GM21515 (cell line): ENCODE measurements around the gene PCBP3.
A peak's percentile ranks its signal among the peaks of the same experiment; 100 is the strongest.
"Not testable (repeated sequence)": the region's sequence is repeated elsewhere in the genome, so short reads cannot be mapped to it uniquely, and the experiment has no call there.

ENCODE experiments used
- ATAC-seq: cut with Tn5 transposase; IDR thresholded peaks from one replicate; pipeline ENCODE4 v1.9.1; 2021; ENCODE audit not compliant: unreplicated experiment

PCBP3 gene

GRCh38 chr21:45643021-45643980, at the start of gene PCBP3:
Gene PCBP3, plus strand, starts transcription at chr21:45643725. Its CDS starts 206,361 bp downstream, at chr21:45850086.
- ATAC-seq: peak; percentile 61

- ATAC-seq: no peak
Measured at GRCh38 chr21:45594721-45595489, 48.6 kb upstream of the PCBP3 start.

- ATAC-seq: no peak
Measured at GRCh38 chr21:45595574-45596295, 47.8 kb upstream of the PCBP3 start.

- ATAC-seq: no peak
Measured at GRCh38 chr21:45596704-45597318, 46.7 kb upstream of the PCBP3 start.

GRCh38 chr21:45598109-45598508, 45.4 kb upstream of the PCBP3 start:
- ATAC-seq: no peak

GRCh38 chr21:45598666-45599065, 44.9 kb upstream of the PCBP3 start:
- no peak for ATAC-seq

- no peak for ATAC-seq
Measured at GRCh38 chr21:45599146-45599581, 44.4 kb upstream of the PCBP3 start.

GRCh38 chr21:45600248-45600647, 43.3 kb upstream of the PCBP3 start:
- no peak for ATAC-seq

- no peak for ATAC-seq
Measured at GRCh38 chr21:45601551-45601950, 42.0 kb upstream of the PCBP3 start.

- ATAC-seq: no peak
Measured at GRCh38 chr21:45602106-45602505, 41.4 kb upstream of the PCBP3 start.

GRCh38 chr21:45603481-45603880, 40.0 kb upstream of the PCBP3 start:
- no peak for ATAC-seq

GRCh38 chr21:45604681-45605080, 38.8 kb upstream of the PCBP3 start:
- ATAC-seq: not testable (repeated sequence)

- no peak for ATAC-seq
Measured at GRCh38 chr21:45607021-45607908, 36.3 kb upstream of the PCBP3 start.

- ATAC-seq: no peak
Measured at GRCh38 chr21:45607909-45608295, 35.6 kb upstream of the PCBP3 start.

- not testable (repeated sequence) for ATAC-seq
Measured at GRCh38 chr21:45608747-45609470, 34.6 kb upstream of the PCBP3 start.

GRCh38 chr21:45609616-45610015, 33.9 kb upstream of the PCBP3 start:
- not testable (repeated sequence) for ATAC-seq

- no peak for ATAC-seq
Measured at GRCh38 chr21:45611296-45611695, 32.2 kb upstream of the PCBP3 start.

GRCh38 chr21:45611939-45612664, 31.4 kb upstream of the PCBP3 start:
- ATAC-seq: no peak
